Spinal cord (tissue), 10 donors: ENCODE data around the gene ACP7. TPM values are rescaled to one million over a fixed set of nuclear protein-coding genes. Genes with fewer than 3 reads are reported as not detected.
A peak's percentile ranks its signal among the peaks of the same experiment; 100 is the strongest.

Experiments
- DNase-seq, 6 donors: peaks; one replicate each; pipeline versions ENCODE4 v3.0.0 to v3.0.0-alpha.2; 2013 to 2015; ENCODE audit warnings: low spot score in 6 of 6, low read depth in 4 of 6
- H3K27ac ChIP-seq: one replicate; pipeline ENCODE4 v1.5.1; 2013; ENCODE audit warnings: low read depth, low read length, control low read depth
- H3K27me3 ChIP-seq: one replicate; pipeline ENCODE4 v1.6.1; 2013; ENCODE audit warnings: low read length; ENCODE audit not compliant: control insufficient read depth, insufficient read depth
- H3K36me3 ChIP-seq: one replicate; pipeline ENCODE4 v1.6.1; 2013; ENCODE audit warnings: low read length; ENCODE audit not compliant: control insufficient read depth, insufficient read depth
- H3K4me1 ChIP-seq: one replicate; pipeline ENCODE4 v1.6.1; 2013; ENCODE audit warnings: low read length; ENCODE audit not compliant: control insufficient read depth, insufficient read depth
- H3K4me3 ChIP-seq: one replicate; pipeline ENCODE4 v1.5.1; 2013; ENCODE audit warnings: low read depth, low read length, control low read depth
- H3K9me3 ChIP-seq: one replicate; pipeline ENCODE4 v1.6.1; 2013; ENCODE audit warnings: low read length; ENCODE audit not compliant: control insufficient read depth, insufficient read depth
- WGBS: methylation state at CpG from one replicate; pipeline ENCODE4 v1.1.5; 2013; ENCODE audit warnings: missing lambda C conversion rate; ENCODE audit not compliant: insufficient coverage; 5-methylcytosine and 5-hydroxymethylcytosine counted together
- polyA plus RNA-seq, 2 donors: library from polyadenylated mRNA; unstranded; fragments of 120-200 nt; gene quantifications; one replicate each; pipeline ENCODE4 v1.2.1, GENCODE V29; 2013; ENCODE audit not compliant: insufficient read length in 2 of 2
- total RNA-seq, 2 donors: library from RNA; depleted of rRNA in 1 of 2; stranded (reverse); fragments of 120-200 nt in 1 of 2; fragments of >200 nt in 1 of 2; gene quantifications; one replicate each; pipeline versions ENCODE4 v1.2.3 to v1.2.4, GENCODE V29; 2013 to 2014
- donor health status: healthy.

The ACP7 gene
- total and polyA plus RNA-seq, 4 donors = 0.10 to 0.35 (median 0.27) TPM; not detected in 1

GRCh38 chr19:39099341-39099740, 15.2 kb downstream of the ACP7 start:
- H3K4me1 ChIP-seq = peaks cover 4% of the 10 kb centered on the region
- DNase-seq = no peak
- H3K9me3 ChIP-seq = no peaks in the 10 kb centered on the region
- no peak overlapping the region for H3K27ac ChIP-seq
- H3K36me3 ChIP-seq = no peaks in the 10 kb centered on the region
- WGBS = 39% methylated on average over 8 of the region's 9 CpGs
- peaks cover 17% of the 10 kb centered on the region for H3K27me3 ChIP-seq
- H3K4me3 ChIP-seq = no peak overlapping the region

- DNase-seq = no peak
- Histone ChIP-seq H3K36me3 (no peaks in the 10 kb centered on the region), H3K9me3 (no peaks in the 10 kb centered on the region), H3K4me3 (no peak overlapping the region), H3K27me3 (peaks cover 15% of the 10 kb centered on the region), H3K4me1 (peaks cover 9% of the 10 kb centered on the region), H3K27ac (no peak overlapping the region)
- 80% methylated on average over 16 of the region's 19 CpGs for WGBS
These were observed 16.5 kb downstream of the ACP7 start for GRCh38 chr19:39100500-39101166.

GRCh38 chr19:39103151-39103550, 19.0 kb downstream of the ACP7 start:
- no peaks in the 10 kb centered on the region for H3K9me3 ChIP-seq
- H3K4me1 ChIP-seq = peaks cover 10% of the 10 kb centered on the region
- no peak overlapping the region for H3K4me3 ChIP-seq
- H3K27ac ChIP-seq = no peak overlapping the region
- H3K36me3 ChIP-seq = no peaks in the 10 kb centered on the region
- no peak for DNase-seq
- peaks cover 12% of the 10 kb centered on the region for H3K27me3 ChIP-seq
- no CpG with 5 or more reads among the region's 5 CpGs for whole genome bisulfite sequencing

GRCh38 chr19:39104186-39104596, 20.0 kb downstream of the ACP7 start:
- Histone ChIP-seq H3K4me3 (no peak overlapping the region), H3K36me3 (no peaks in the 10 kb centered on the region), H3K27ac (no peak overlapping the region), H3K9me3 (no peaks in the 10 kb centered on the region), H3K4me1 (peaks cover 6% of the 10 kb centered on the region), H3K27me3 (peaks cover 4% of the 10 kb centered on the region)
- DNase-seq = peak in 2 of 6 donors; percentile 27 to 72
- 83% methylated on average over 3 of the region's 5 CpGs for WGBS

- Histone ChIP-seq H3K4me1 (peaks cover 6% of the 10 kb centered on the region), H3K27me3 (no peaks in the 10 kb centered on the region), H3K9me3 (no peaks in the 10 kb centered on the region), H3K27ac (no peak overlapping the region), H3K36me3 (no peaks in the 10 kb centered on the region), H3K4me3 (no peak overlapping the region)
- WGBS = 30% methylated on average over 4 of the region's 7 CpGs
- DNase-seq = peak in 2 of 6 donors; percentile 34 to 56
These were observed 22.0 kb downstream of the ACP7 start for GRCh38 chr19:39106194-39106593.

- Histone ChIP-seq H3K27me3 (no peaks in the 10 kb centered on the region), H3K4me3 (no peak overlapping the region), H3K4me1 (peaks cover 11% of the 10 kb centered on the region), H3K36me3 (no peaks in the 10 kb centered on the region), H3K9me3 (no peaks in the 10 kb centered on the region), H3K27ac (no peak overlapping the region)
- DNase-seq = no peak
These were observed 25.5 kb downstream of the ACP7 start for GRCh38 chr19:39109641-39110040.

- Histone ChIP-seq H3K4me3 (no peak overlapping the region), H3K27me3 (no peaks in the 10 kb centered on the region), H3K9me3 (no peaks in the 10 kb centered on the region), H3K4me1 (peaks cover 8% of the 10 kb centered on the region), H3K36me3 (no peaks in the 10 kb centered on the region), H3K27ac (no peak overlapping the region)
- peak in 2 of 6 donors; percentile 65 to 82 for DNase-seq
- WGBS = 16% methylated on average over 15 of the region's 16 CpGs
These were observed 26.2 kb downstream of the ACP7 start for GRCh38 chr19:39110263-39110967.

GRCh38 chr19:39111593-39112199, 27.5 kb downstream of the ACP7 start:
- 30% methylated on average over 15 of the region's 18 CpGs for WGBS
- Histone ChIP-seq H3K9me3 (no peaks in the 10 kb centered on the region), H3K27me3 (no peaks in the 10 kb centered on the region), H3K36me3 (no peaks in the 10 kb centered on the region), H3K4me1 (peaks cover 6% of the 10 kb centered on the region), H3K27ac (no peak overlapping the region), H3K4me3 (no peak overlapping the region)
- DNase-seq = no peak

- Histone ChIP-seq H3K4me1 (peaks cover 6% of the 10 kb centered on the region), H3K36me3 (no peaks in the 10 kb centered on the region), H3K9me3 (no peaks in the 10 kb centered on the region), H3K27ac (no peak overlapping the region), H3K4me3 (no peak overlapping the region), H3K27me3 (no peaks in the 10 kb centered on the region)
- 85% methylated on average over 13 of the region's 15 CpGs for WGBS
- DNase-seq = no peak
These were observed 28.2 kb downstream of the ACP7 start for GRCh38 chr19:39112338-39112890.
